Activated gamma-delta T cell (primary cell): ENCODE measurements around the gene THBS3.
"Not testable (repeated sequence)": the region's sequence is repeated elsewhere in the genome, so short reads cannot be mapped to it uniquely, and the experiment has no call there.

Experiments
- DNase-seq: peaks from one replicate; lab custom pipeline; 2025; lab: John Stamatoyannopoulos, UW

The THBS3 gene

DNA sequence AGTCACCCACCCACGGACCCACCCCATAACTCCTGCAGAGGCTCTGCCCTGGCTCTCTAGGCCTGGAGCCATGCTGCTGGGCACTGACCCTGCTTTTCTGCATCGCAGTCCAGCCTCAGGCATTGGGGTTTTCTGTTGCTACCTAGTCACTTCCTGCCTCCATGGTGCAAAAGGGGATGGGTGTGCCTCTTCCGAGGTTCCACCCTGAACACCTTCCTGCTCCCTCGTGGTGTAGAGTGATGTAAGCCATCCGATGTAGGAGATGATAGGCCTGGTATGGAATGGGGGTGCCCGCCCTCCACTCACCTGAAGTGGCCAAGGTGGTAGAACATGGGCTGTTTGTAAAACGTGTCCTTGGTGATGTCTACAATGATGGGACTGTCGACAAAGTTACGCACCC is 27.7 kb upstream of the THBS3 start:
- not testable (repeated sequence) for DNase-seq

- DNase-seq, result not testable (repeated sequence)
Measured at GRCh38 chr1:155233502-155233901, 25.8 kb upstream of the THBS3 start.

DNA sequence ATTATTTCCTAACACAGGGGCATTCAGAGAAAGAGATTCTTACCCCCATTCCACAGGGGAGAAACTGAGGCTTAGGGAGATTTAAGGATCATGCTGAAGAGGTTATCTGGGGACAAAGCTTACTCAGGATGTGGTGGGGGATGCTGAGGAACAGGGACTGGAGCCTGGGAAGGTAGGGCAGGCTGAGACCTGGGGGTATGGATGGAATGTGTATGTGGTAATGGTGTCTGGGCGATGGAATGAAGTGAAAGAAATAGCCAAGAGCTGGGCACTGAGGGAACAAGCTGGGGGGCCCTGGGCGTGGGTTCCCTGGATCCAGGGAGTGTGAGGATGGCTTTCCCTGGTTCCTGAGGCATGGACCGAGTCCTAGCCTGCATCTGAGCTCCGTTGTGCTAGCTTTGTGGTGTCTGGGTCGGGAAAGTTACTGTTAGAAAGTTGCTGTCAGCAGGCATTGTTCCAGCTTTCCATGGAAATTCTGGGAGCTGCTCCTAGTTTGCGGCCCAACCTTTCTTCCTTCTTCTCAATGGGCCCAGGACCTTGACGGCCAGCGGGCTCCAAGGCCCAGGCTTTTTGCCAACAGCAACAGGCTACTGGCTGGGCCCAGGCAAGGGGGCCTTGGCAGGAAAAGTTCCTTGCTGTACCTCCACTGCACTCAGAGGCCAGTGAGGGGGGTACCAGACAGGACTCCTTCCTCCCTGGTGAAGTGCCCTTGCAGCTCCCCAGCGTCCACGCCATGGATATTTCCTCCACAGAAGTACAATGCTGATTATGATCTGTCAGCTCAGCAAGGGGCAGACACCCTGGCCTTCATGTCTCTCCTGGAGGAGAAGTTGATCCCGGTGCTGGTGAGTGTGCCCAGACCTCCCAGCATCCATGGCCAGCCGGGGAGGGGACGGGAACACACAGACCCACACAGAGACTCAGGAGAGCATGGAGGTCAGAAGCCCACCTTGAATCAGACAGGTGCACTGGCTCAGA is 24.6 kb upstream of the THBS3 start:
- DNase-seq, result not testable (repeated sequence)

DNA sequence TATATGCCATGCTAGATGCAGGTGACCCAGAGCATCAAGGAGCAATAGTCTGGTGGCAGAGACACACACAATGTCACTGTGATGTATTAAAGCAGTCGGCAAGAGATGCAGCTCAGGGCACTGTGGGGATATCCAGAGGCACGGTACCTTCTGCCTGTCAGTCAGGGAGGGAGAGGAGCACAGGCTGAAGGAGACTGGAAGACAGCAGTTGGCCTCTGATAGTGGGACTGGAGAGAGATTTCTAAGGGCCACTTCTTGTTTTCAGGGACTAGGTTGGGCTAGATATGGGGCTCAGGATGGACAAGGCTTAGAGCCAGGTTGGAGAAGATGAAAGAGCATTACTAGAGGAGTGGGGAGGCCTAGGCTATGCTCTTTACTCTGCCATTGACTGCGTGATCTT is 23.6 kb upstream of the THBS3 start:
- DNase-seq, result not testable (repeated sequence)

GRCh38 chr1:155228096-155228427 is 20.4 kb upstream of the THBS3 start:
- DNase-seq, result no peak

DNA sequence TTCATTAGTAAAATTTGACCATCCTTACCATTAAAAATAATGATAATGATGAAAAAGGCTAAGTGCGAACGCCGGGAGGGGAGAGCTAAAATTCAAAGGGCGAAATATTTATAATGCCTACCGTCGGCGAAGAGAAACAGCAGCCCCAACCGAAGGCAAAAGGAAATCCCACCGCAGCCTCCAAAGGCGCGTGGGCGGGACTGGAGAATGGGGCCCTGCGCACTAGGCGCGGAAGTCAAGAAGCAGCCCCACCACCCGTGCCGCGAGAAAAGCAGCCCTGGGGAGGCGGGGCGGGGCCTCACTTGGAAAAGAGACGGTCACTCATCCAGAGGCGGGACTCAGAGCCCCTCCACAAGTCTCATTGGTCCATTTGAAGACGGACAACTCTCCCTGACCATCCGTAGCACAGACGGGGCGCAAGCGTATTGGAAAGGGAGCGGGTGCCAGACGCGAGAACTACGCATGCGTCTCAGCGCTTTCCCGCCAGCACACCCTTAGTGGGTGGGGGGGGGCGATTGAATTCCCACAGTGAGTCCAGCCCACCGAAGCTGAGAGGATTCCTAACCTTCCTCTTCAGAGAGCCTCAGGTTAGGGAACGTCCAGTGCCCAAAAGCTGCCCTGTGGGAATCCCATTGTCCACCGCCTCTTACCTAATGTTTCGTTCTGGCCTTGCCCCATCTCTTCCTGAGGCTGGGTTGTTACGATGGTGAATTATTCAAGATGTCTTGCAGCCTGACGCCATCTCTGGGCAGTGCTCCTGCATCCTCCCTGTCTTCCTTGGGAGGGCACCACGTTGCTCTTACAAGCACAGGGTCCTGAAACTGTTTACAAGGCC is 19.8 kb upstream of the THBS3 start:
- DNase-seq, result peak; percentile 87

DNA sequence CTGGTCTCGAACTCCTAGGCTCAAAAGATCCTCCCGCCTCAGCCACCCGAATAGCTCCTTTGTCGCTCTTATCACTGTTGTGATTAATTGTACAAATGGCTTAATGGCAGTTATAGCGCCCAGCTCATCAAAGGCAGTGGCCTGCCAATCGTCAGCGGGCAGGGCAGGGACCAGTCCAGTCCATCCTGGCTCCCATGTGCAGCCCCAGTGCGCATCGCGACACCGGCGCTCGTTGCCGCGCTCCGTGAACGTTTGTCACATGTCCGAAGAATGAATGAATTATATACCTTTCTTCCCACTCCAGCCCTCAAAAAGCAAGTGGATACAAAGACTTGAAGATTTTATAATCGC is 19.2 kb upstream of the THBS3 start:
- DNase-seq, result no peak

DNA sequence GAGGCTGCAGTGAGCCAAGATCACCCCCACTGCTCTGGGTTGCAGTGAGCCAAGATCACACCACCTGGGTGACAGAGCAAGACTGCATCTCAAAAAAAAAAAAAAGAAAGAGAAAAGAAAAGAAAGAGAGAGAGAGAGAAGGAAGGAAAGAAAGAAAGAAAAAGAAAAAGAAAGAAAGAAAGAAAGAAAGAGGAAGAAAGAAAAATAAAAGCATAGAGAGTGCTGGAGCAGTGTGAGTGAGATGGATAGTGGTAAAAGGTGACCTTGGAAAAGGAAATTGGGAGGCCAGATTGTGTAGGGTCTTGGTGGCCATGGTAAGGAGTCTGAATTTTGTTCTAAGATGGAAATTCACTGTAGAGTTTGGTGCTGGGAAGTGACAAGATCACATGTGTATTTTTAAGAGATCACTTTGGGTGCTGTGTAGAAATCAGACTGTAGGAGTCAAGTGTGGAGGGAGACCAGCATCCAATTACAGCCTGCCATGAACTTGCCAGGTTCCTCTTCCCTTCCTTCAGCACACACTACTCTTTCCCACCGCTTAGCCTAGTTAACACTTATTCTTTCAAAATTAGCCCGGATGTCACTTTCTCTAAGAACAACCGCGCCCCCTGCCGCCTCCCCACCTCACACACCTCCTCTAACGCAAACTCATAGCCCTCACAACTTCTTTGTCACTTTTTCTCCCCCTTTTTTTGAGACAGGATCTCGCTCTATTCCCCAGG is 18.7 kb upstream of the THBS3 start:
- peak; percentile 62 for DNase-seq

GRCh38 chr1:155225404-155225759 is 17.7 kb upstream of the THBS3 start:
- DNase-seq, result not testable (repeated sequence)

DNA sequence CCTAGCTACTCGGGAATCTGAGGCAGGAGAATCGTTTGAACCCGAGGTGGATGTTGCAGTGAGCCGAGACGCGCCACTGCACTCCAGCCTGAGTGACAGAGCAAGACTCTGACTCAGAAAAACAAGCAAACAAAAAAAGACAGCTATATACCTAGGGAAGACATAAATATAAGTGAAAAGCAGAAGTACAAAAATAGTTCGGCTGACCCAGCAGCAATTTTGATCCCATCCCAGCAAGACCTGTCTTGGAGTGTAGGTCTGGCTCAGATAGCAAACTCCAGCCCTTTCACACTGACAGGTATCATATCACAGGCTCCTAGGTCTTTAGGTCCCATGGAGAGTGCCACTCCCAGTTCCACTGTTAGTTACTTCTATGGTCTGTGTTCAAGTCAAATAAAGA is 15.3 kb upstream of the THBS3 start:
- no peak for DNase-seq

DNA sequence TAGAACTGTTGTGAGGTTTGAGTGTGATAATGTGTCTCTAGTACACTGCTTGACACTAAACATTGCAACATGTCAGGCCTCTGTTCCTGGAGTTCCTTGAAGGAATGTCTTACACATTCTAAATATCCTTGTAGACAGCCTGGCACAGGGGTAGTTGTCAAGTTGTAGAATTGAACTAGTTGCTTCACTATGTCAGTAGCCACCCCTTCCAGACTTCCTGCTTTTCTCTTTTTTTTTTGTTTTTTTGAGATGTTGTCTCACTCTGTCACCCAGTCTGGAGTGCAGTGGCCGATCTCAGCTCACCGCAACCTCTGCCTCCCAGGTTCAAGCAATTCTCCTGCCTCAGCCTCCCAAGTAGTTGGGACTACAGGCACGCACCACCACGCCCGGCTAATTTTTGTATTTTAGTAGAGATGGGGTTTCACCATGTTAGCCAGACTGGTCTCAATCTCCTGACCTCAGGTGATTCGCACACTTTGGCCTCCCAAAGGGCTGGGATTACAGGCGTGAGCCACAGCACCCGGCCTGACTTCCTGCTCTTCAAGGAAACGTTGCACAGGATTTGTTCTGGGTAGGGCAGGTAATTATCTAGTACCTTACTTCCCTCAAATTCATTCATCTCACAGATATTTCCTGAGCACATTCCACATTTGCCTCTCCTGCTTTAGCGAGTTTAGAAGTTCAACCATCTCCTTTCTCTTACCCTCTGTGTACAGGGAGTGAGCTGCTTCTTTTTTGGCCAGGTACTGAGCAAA is 12.7 kb upstream of the THBS3 start:
- DNase-seq, result not testable (repeated sequence)

DNA sequence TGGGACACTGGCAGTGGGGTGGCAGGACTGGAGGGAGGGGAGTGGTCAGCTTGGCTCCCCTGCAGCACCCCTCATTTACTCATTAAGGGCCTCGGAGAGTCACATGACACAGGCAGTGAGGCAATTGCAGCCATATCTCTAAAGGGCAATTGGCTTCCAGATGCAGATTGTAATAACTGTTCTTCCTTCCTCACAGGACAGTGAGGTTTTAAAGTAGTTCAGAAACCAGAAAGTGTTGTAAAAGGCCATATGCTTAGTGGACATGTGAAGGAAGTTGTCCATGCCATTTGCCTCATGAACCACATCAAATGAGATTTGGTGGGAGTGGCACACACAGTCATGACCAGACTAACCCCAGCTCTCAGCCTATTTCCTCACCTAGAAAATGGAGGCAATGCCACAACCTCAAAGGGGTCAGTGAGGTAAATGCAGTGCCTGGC is 11.9 kb upstream of the THBS3 start:
- DNase-seq, result no peak

DNA sequence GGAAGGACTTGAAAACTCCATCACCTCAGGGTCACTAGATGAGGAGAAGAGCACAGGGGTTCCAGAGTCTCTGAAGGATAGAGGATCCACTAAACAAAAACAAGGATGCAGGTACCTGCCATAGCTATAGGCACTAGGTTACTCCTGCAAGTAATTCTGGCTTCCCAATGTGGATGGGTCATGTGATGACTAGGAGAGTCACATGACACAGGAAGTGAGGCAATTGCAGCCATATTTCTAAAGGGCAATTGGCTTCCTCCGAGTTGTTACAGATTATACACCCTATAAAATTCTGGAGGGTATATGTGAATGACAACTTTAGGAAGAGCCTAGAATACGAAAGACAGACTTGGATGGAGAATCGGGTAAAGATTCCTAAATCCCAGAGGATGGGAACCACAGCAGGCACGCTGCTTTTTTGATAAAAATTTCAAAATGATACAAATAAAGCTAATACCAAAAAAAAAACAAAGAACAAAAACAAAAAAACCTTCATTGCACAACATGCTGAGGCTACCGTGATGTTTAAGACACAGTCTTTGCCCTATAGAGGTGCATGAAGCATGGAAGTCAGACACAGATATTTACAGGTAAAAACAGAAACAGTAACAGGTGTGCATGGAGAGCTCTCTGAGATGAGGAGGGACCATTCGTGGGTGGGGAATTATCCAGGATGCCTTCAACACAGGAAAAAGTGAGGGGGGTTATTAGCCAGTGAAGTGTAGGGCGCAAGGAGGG is 11.3 kb upstream of the THBS3 start:
- no peak for DNase-seq

- not testable (repeated sequence) for DNase-seq
Measured at GRCh38 chr1:155214702-155215101, 7.0 kb upstream of the THBS3 start.

DNA sequence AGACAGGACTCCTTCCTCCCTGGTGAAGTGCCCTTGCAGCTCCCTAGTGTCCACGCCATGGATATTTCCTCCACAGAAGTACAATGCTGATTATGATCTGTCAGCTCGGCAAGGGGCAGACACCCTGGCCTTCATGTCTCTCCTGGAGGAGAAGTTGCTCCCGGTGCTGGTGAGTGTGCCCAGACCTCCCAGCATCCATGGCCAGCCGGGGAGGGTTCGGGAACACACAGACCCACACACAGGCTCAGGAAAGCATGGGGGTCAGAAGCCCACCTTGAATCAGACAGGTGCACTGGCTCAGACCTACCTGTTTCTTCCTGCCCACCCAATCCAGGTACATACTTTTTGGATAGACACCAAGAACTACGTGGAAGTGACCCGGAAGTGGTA is 4.3 kb upstream of the THBS3 start:
- DNase-seq, result not testable (repeated sequence)

- DNase-seq, result not testable (repeated sequence)
Measured at GRCh38 chr1:155211381-155212050, 3.8 kb upstream of the THBS3 start.

DNA sequence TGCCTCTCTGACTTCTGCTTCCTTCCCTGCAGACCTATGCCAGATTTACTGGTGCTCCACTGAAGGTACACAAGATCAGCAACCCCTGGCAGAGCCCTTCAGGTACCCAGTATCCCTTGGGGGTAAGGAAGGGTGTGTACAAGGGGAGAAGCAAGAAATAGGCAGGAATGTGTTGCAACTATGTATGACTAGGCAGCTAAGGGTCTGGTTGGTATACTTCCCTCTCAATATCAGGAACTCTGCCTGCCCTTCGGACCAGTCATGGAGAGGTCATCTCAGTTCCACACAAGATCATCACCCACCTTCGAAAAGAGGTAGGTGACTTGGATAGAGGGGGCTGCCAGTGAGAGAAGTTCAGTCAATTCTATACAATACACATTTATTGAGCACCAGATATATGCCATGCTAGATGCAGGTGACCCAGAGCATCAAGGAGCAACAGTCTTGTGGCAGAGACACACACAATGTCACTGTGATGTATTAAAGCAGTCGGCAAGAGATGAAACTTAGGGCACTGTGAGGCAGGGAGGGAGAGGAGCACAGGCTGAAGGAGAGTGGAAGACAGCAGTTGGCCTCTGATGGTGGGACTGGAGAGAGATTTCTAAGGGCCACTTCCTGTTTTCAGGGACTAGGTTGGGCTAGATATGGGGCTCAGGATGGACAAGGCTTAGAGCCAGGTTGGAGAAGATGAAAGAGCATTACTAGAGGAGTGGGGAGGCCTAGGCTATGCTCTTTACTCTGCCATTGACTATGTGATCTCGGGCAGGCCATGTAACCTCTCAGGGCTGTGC is 2.8 kb upstream of the THBS3 start:
- no peak for DNase-seq

- no peak for DNase-seq
Measured at GRCh38 chr1:155209312-155209721, 1.6 kb upstream of the THBS3 start.

- peak; percentile 88 for DNase-seq
Measured at GRCh38 chr1:155208541-155209311, 1.0 kb upstream of the THBS3 start, which contains the start of gene MTX1. TSS of gene MTX1 (plus strand) at chr1:155208695. CDS start at chr1:155208805, 110 bp downstream.
